Osteoblast (primary cell): ENCODE measurements around the gene NPBWR2. TPM values are rescaled to one million over a fixed set of nuclear protein-coding genes. Genes with fewer than 3 reads are reported as not detected.
"Not testable (repeated sequence)": the region's sequence is repeated elsewhere in the genome, so short reads cannot be mapped to it uniquely, and the experiment has no call there.

Source experiments
- DNase-seq: peaks from one replicate; pipeline ENCODE4 v3.0.0; 2011; ENCODE audit warnings: low spot score, mixed read lengths; ENCODE audit not compliant: insufficient read length; ENCODE audit errors: missing footprints
- H2AFZ ChIP-seq: 2 replicates; pipeline ENCODE4 v1.6.0; 2011; ENCODE audit warnings: mild to moderate bottlenecking, low read length
- H3K27ac ChIP-seq: 2 replicates; pipeline ENCODE4 v1.5.1; 2011; ENCODE audit warnings: mild to moderate bottlenecking, low read depth, low read length, moderate library complexity
- H3K27me3 ChIP-seq: 2 replicates; pipeline ENCODE4 v1.6.0; 2012; ENCODE audit warnings: mild to moderate bottlenecking, control low read depth, inconsistent platforms, low read length, moderate library complexity; ENCODE audit not compliant: insufficient read depth
- H3K36me3 ChIP-seq: 2 replicates; pipeline ENCODE4 v1.5.1; 2011; ENCODE audit warnings: mild to moderate bottlenecking, low read length, control low read depth, moderate library complexity; ENCODE audit not compliant: insufficient read depth
- H3K4me1 ChIP-seq: 2 replicates; pipeline ENCODE4 v1.5.1; 2011; ENCODE audit warnings: mild to moderate bottlenecking, low read length, control low read depth, moderate library complexity; ENCODE audit not compliant: insufficient read depth
- H3K4me2 ChIP-seq: 2 replicates; pipeline ENCODE4 v1.6.0; 2011; ENCODE audit warnings: mild to moderate bottlenecking, low read length; ENCODE audit not compliant: insufficient read depth
- H3K4me3 ChIP-seq: fragments of 200-600 bp; sonication (generic); 3 replicates; pipeline ENCODE4 v1.5.1; 2012; ENCODE audit warnings: mild to moderate bottlenecking, low read length, inconsistent platforms; ENCODE audit not compliant: insufficient read depth
- H3K79me2 ChIP-seq: 2 replicates; pipeline ENCODE4 v1.6.0; 2012; ENCODE audit warnings: mild to moderate bottlenecking, low read length, control low read depth, inconsistent platforms; ENCODE audit not compliant: insufficient read depth
- H3K9me3 ChIP-seq: 2 replicates; pipeline ENCODE4 v1.5.1; 2011; ENCODE audit warnings: low read depth, low read length, control low read depth
- H4K20me1 ChIP-seq: 2 replicates; pipeline ENCODE4 v1.6.0; 2012; ENCODE audit warnings: mild to moderate bottlenecking, low read length, control low read depth; ENCODE audit not compliant: insufficient read depth
- total RNA-seq: library from RNA; depleted of rRNA; stranded (reverse); fragments of >200 nt; gene quantifications from 2 replicates; pipeline ENCODE4 v1.2.3, GENCODE V29; 2012
- TF ChIP-seq, protein P1 (sequence below): IDR thresholded peaks from 2 replicates; pipeline ENCODE4 v1.5.1; 2011; ENCODE audit warnings: mild to moderate bottlenecking, low read depth, low read length, moderate library complexity; ENCODE audit errors: extremely low read depth

The NPBWR2 gene
- total RNA-seq, 1 donor = not detected

DNA sequence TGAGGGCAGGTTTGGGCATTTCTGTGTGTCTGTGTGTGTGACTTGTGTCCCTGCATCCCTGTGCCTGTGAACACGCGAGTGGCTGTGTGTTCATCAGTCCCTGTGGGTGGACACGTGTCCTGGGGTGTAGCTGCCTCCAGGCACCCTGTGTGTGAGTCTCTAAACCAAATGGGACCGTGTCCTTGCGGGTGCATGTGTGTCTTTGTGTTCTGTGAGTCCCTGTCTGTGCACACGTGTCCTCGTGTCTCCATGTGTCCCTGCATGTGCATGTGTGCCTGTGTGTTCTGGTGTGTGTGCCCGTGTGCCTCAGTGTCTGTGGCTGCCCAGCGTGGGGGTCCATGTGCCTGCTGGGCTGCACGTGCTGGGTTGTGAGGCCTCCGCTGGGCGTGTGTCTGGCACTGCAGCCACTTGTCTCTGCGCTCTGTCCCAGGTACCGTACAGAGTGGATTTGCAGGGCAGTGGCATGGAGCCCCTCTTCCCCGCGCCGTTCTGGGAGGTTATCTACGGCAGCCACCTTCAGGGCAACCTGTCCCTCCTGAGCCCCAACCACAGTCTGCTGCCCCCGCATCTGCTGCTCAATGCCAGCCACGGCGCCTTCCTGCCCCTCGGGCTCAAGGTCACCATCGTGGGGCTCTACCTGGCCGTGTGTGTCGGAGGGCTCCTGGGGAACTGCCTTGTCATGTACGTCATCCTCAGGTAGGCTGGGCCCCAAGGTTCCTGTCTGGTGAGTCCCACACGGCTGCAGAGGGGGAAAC is 14.9 kb downstream of the NPBWR2 start:
- DNase-seq = no peak
- Histone ChIP-seq H3K36me3 (no peaks in the 10 kb centered on the region), H3K27ac (no peak overlapping the region), H3K27me3 (peaks cover 2% of the 10 kb centered on the region), H3K4me2 (no peak overlapping the region), H3K9me3 (no peaks in the 10 kb centered on the region), H3K79me2 (no peaks in the 10 kb centered on the region), H4K20me1 (no peaks in the 10 kb centered on the region), H2AFZ (no peak overlapping the region), H3K4me3 (no peak overlapping the region), H3K4me1 (no peaks in the 10 kb centered on the region)
- TF ChIP-seq, protein P1, sequence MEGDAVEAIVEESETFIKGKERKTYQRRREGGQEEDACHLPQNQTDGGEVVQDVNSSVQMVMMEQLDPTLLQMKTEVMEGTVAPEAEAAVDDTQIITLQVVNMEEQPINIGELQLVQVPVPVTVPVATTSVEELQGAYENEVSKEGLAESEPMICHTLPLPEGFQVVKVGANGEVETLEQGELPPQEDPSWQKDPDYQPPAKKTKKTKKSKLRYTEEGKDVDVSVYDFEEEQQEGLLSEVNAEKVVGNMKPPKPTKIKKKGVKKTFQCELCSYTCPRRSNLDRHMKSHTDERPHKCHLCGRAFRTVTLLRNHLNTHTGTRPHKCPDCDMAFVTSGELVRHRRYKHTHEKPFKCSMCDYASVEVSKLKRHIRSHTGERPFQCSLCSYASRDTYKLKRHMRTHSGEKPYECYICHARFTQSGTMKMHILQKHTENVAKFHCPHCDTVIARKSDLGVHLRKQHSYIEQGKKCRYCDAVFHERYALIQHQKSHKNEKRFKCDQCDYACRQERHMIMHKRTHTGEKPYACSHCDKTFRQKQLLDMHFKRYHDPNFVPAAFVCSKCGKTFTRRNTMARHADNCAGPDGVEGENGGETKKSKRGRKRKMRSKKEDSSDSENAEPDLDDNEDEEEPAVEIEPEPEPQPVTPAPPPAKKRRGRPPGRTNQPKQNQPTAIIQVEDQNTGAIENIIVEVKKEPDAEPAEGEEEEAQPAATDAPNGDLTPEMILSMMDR = no peak

DNA sequence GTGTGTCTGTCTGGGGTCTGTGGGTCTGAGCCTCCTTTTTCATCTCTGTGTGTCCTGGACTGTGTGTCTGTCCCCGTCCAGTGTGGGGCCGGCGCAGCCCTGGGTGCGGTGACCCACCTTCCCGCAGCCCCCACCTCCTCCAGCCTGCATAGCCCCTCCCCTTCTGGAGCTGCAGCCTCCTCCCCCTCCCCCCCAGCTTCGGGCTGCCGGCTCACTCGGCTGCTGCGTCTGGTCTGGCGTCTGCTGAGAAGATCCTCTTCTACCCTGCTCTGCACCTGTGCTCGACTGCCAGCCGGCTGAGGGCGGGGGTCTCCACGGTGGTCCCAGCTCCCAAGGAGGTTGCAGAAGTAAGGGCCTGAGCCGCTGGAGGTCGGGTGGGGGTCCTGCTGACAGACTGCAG is 15.6 kb downstream of the NPBWR2 start:
- TF ChIP-seq, protein P1 = no peak

DNA sequence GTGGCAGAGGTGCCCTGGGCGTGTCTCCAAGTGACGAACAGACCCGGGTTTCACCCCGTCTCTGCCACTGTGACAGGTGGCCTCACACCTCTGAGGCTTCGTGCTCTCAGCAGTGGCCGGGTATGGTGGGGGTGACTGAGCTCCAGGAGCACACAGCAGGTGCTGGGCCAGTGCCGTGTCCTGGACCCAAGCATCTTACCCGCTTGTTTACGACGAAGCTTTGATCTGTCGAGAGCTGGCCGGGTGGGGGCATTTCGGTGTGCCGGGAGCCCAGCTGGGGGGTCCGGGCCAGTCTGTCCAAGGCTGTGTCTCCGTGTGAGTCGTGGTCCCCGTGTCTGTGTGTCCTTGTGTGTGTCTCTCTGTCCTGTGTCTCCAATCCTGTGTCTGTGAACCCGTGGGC is 16.0 kb downstream of the NPBWR2 start:
- no peaks in the 10 kb centered on the region for H3K4me1 ChIP-seq
- no peak overlapping the region for H3K4me2 ChIP-seq
- H4K20me1 ChIP-seq = no peaks in the 10 kb centered on the region
- no peaks in the 10 kb centered on the region for H3K36me3 ChIP-seq
- no peak overlapping the region for H2AFZ ChIP-seq
- TF ChIP-seq, protein P1 = no peak
- H3K4me3 ChIP-seq = no peak overlapping the region
- peaks cover 4% of the 10 kb centered on the region for H3K27me3 ChIP-seq
- H3K79me2 ChIP-seq = no peaks in the 10 kb centered on the region
- no peak for DNase-seq
- no peaks in the 10 kb centered on the region for H3K9me3 ChIP-seq
- no peak overlapping the region for H3K27ac ChIP-seq

More for the DNA sequence above, 15.6 kb downstream of the NPBWR2 start:
- Histone ChIP-seq H4K20me1 (no peaks in the 10 kb centered on the region), H3K27me3 (peaks cover 2% of the 10 kb centered on the region), H3K4me3 (no peak overlapping the region), H3K9me3 (no peaks in the 10 kb centered on the region), H3K79me2 (no peaks in the 10 kb centered on the region), H3K4me2 (no peak overlapping the region), H3K27ac (no peak overlapping the region), H3K36me3 (no peaks in the 10 kb centered on the region), H2AFZ (no peak overlapping the region), H3K4me1 (no peaks in the 10 kb centered on the region)
- DNase-seq = no peak

DNA sequence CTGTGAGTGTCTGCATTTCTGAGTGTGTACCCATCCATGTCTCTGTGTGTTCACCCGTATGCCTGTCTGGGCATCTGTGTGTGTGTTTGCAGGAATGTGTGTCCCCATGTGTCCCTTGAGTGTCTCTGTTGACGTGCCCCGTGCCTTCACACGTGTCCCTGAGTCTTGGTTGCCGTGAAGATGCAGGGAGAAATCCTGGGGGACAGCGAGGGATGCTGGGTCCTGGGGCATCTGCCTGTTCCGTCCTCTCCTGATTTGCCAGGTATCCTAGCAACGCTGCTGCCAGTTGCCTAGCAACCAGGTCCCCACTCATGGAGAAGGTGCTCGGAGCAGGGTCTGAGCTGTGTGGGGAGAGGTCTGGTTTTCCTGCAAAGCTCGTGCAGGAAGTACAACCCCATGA is 17.2 kb downstream of the NPBWR2 start:
- Histone ChIP-seq H2AFZ (no peak overlapping the region), H3K27ac (no peak overlapping the region), H3K4me2 (no peak overlapping the region), H3K27me3 (peaks cover 15% of the 10 kb centered on the region), H3K9me3 (no peaks in the 10 kb centered on the region), H3K79me2 (no peaks in the 10 kb centered on the region), H3K36me3 (no peaks in the 10 kb centered on the region), H3K4me3 (no peak overlapping the region), H3K4me1 (no peaks in the 10 kb centered on the region), H4K20me1 (no peaks in the 10 kb centered on the region)
- TF ChIP-seq, protein P1 = no peak
- DNase-seq = no peak

DNA sequence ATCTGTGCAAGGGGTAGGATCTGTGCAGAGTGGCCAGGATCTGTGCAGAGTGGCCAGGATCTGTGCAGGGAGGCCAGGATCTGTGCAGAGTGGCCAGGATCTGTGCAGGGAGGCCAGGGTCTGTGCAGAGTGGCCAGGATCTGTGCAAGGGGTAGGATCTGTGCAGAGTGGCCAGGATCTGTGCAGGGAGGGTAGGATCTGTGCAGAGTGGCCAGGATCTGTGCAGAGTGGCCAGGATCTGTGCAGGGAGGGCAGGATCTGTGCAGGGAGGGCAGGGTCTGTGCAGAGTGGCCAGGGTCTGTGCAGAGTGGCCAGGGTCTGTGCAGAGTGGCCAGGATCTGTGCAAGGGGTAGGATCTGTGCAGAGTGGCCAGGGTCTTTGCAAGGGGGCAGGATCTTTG is 18.8 kb downstream of the NPBWR2 start:
- DNase-seq, H3K4me3 ChIP-seq, H3K79me2 ChIP-seq, H3K27ac ChIP-seq, H4K20me1 ChIP-seq, H3K4me1 ChIP-seq, H3K9me3 ChIP-seq, H2AFZ ChIP-seq, H3K36me3 ChIP-seq, H3K4me2 ChIP-seq: not testable (repeated sequence)
- peaks cover 30% of the 10 kb centered on the region for H3K27me3 ChIP-seq

DNA sequence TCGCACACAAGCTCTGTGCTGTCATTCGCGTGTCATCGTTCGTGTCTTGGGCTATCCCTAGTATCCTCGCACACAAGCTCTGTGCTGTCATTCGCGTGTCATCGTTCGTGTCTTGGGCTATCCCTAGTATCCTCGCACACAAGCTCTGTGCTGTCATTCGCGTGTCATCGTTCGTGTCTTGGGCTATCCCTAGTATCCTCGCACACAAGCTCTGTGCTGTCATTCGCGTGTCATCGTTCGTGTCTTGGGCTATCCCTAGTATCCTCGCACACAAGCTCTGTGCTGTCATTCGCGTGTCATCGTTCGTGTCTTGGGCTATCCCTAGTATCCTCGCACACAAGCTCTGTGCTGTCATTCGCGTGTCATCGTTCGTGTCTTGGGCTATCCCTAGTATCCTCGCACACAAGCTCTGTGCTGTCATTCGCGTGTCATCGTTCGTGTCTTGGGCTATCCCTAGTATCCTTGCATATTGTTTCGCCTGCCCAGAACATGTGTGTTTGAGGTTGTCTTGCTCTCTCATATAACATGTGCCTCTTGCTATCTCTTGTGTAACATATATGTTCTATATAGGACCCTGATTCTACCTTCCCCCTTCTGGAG is 20.0 kb downstream of the NPBWR2 start:
- H3K36me3 ChIP-seq, H4K20me1 ChIP-seq, H3K4me2 ChIP-seq, H3K9me3 ChIP-seq, H3K4me1 ChIP-seq, H3K4me3 ChIP-seq, DNase-seq, H2AFZ ChIP-seq, H3K27ac ChIP-seq, H3K79me2 ChIP-seq: not testable (repeated sequence)
- peaks cover 35% of the 10 kb centered on the region for H3K27me3 ChIP-seq
